Activated CD4-positive, alpha-beta T cell treated with anti-CD3 and anti-CD28 coated beads, Interleukin-2, amount 10 ng/mL, durations not matched to agents 7 days and 5 days (primary cell): Measurements from ENCODE around the gene PAWR. TPM values are rescaled to one million over a fixed set of nuclear protein-coding genes. Genes with fewer than 3 reads are reported as not detected.

Source experiments
- CTCF ChIA-PET: fragments of 350-600 bp; sonication (Branson Sonifier 250); formaldehyde crosslinking; loops from one replicate; lab custom pipeline; 2021; ENCODE audit warnings: antibody characterized with exemption; lab: Charles Lee
- POLR2A ChIA-PET: fragments of 350-600 bp; sonication (Branson Sonifier 250); formaldehyde crosslinking; loops from one replicate; lab custom pipeline; 2021; ENCODE audit warnings: antibody characterized with exemption; lab: Charles Lee
- DNase-seq: peaks from one replicate; pipeline ENCODE4 v3.0.0-alpha.2; 2020
- H3K27ac Mint-ChIP-seq: one replicate; pipeline ENCODE4 v1.8.0; 2021; ENCODE audit warnings: mild to moderate bottlenecking, moderate library complexity, mixed read lengths
- H3K27me3 Mint-ChIP-seq: one replicate; pipeline ENCODE4 v1.8.0; 2021; ENCODE audit warnings: mixed read lengths
- H3K36me3 Mint-ChIP-seq: one replicate; pipeline ENCODE4 v1.8.0; 2021; ENCODE audit warnings: low read depth, mixed read lengths
- H3K4me1 Mint-ChIP-seq: one replicate; pipeline ENCODE4 v1.8.0; 2021; ENCODE audit warnings: mixed read lengths
- H3K4me3 Mint-ChIP-seq: one replicate; pipeline ENCODE4 v1.8.0; 2021; ENCODE audit warnings: mild to moderate bottlenecking, moderate library complexity, mixed read lengths
- H3K9me3 Mint-ChIP-seq: one replicate; pipeline ENCODE4 v1.8.0; 2021; ENCODE audit warnings: mixed read lengths
- total RNA-seq, 2 experiments: library from RNA; stranded (reverse); gene quantifications; one replicate each; pipeline ENCODE4 v1.2.3, GENCODE V29; 2021

Gene PAWR
- total RNA-seq, 2 experiments from 2014 or later: 7.6 to 8.0 TPM

DNA sequence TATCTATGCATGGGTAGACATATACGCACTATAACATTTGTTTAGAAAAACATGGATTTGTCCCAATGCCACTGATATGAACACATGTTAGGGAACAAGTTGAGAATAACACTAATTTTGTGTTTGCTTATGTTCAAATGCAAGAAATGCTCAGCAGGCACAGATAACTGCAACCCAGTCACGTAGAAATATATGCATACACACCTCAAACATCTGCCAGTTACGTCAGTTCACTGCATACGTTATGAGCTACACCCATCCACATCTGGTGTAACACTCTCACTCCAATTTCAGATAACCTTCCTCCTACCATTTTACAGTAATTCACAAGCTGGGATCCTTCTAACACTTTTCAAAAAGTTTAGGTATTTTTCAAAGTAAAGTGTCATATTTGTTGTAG is 10.7 kb downstream of the PAWR start:
- POLR2A ChIA-PET: no interaction called here
- CTCF ChIA-PET: no interaction called here
- Mint-ChIP-seq H3K4me1 (no peaks in the 10 kb centered on the region), H3K27me3 (peaks cover 9% of the 10 kb centered on the region), H3K27ac (no peak overlapping the region), H3K9me3 (no peaks in the 10 kb centered on the region), H3K4me3 (no peak overlapping the region), H3K36me3 (no peaks in the 10 kb centered on the region)
- no peak for DNase-seq

DNA sequence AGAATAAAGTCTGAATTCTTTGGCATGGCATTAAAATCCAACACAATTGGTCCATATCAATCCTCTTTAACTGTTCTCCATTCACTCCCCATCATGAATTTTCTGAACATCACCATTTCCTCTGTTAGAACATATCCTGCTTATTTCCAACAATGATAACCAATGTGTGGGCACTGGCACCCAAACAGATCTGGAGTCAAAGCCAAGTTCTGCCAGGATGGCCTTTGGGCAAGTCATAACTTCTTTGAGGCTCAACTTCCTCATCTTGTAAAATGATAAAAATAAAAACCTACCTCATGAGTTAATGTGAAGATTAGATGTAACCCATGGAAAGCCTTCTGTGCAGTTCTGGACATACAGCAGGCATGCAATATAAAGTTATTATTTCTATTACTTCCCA is 12.5 kb downstream of the PAWR start:
- DNase-seq: no peak
- Mint-ChIP-seq H3K4me1 (no peaks in the 10 kb centered on the region), H3K4me3 (no peak overlapping the region), H3K9me3 (no peaks in the 10 kb centered on the region), H3K27ac (no peak overlapping the region), H3K27me3 (peaks cover 9% of the 10 kb centered on the region), H3K36me3 (no peaks in the 10 kb centered on the region)
- CTCF ChIA-PET: no interaction called here
- POLR2A ChIA-PET: no interaction called here

GRCh38 chr12:79677672-79678071 is 13.1 kb downstream of the PAWR start:
- no peaks in the 10 kb centered on the region for H3K4me1 Mint-ChIP-seq
- ChIA-PET CTCF (no interaction called here), POLR2A (no interaction called here)
- peaks cover 9% of the 10 kb centered on the region for H3K27me3 Mint-ChIP-seq
- H3K36me3 Mint-ChIP-seq: no peaks in the 10 kb centered on the region
- H3K27ac Mint-ChIP-seq: no peak overlapping the region
- no peak overlapping the region for H3K4me3 Mint-ChIP-seq
- no peaks in the 10 kb centered on the region for H3K9me3 Mint-ChIP-seq
- DNase-seq: no peak

DNA sequence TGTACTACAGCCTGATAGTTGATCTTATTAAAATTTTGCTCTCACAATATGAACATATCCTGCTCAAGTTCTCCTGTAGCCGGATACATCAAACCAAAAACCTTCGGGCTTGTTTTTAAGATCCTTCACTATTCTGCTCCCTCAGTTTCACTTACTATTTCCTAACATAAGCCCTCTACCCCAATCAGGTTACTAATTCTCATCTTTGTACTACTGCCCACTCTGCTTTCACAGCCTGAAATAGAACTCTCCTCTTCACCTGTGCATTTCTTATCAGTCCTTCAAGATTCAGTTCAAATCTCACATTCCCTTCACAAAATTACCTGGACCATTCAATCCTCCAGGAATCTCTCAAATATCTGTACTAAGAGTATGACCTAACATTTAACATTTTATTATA is 14.2 kb downstream of the PAWR start:
- DNase-seq: no peak
- ChIA-PET POLR2A (no interaction called here), CTCF (no interaction called here)
- no peak overlapping the region for H3K4me3 Mint-ChIP-seq
- H3K27ac Mint-ChIP-seq: no peak overlapping the region
- H3K4me1 Mint-ChIP-seq: no peaks in the 10 kb centered on the region
- H3K9me3 Mint-ChIP-seq: no peaks in the 10 kb centered on the region
- no peaks in the 10 kb centered on the region for H3K36me3 Mint-ChIP-seq
- peaks cover 12% of the 10 kb centered on the region for H3K27me3 Mint-ChIP-seq

DNA sequence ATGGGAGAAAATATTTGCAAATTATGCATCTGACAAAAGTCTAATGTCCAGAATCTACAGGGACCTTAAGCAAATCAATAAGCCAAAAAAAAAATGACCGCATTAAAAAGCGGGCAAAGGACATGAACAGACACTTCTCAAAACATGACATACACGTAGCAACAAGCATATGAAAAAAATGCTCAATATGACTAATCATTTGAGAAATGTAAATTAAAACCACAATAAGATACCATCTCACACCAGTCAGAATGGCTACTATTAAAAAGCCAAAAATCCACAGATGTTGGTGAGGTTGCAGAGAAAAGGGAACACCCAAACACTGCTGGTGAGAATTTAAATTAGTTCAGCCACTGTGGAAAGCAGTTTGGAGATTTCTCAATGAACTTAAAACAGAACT is 16.1 kb downstream of the PAWR start:
- ChIA-PET CTCF (no interaction called here), POLR2A (no interaction called here)
- H3K9me3 Mint-ChIP-seq: no peaks in the 10 kb centered on the region
- no peaks in the 10 kb centered on the region for H3K4me1 Mint-ChIP-seq
- H3K27ac Mint-ChIP-seq: no peak overlapping the region
- peaks cover 8% of the 10 kb centered on the region for H3K27me3 Mint-ChIP-seq
- no peak for DNase-seq
- H3K36me3 Mint-ChIP-seq: no peaks in the 10 kb centered on the region
- no peak overlapping the region for H3K4me3 Mint-ChIP-seq

DNA sequence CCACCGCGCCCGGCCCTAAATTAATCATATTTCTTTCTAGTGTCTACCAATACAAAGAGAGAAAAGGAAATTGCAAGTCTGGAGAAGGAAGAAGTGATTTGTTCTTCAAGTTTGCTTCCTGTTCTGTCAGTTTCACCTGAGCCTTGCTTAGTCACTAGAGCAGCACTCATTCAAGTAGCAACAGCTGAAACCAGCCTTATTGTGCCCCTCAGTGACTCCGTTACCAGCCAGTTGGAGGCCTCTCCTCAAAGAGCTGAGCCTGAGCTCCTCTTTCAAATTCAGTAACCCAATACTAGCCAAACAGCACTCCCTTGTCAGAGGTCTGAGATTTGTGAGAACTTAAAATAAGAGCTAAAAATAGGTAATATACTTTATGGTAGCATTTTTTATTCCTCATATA is 17.4 kb downstream of the PAWR start:
- no peak overlapping the region for H3K4me3 Mint-ChIP-seq
- peaks cover 5% of the 10 kb centered on the region for H3K27me3 Mint-ChIP-seq
- DNase-seq: no peak
- H3K9me3 Mint-ChIP-seq: no peaks in the 10 kb centered on the region
- no peak overlapping the region for H3K27ac Mint-ChIP-seq
- H3K36me3 Mint-ChIP-seq: no peaks in the 10 kb centered on the region
- CTCF ChIA-PET: interaction anchor here (1.7 kb wide), 1 partner anchor 13 kb away, joined by 3 read pairs; no protein-coding TSS in a partner anchor
- no peaks in the 10 kb centered on the region for H3K4me1 Mint-ChIP-seq
- POLR2A ChIA-PET: interaction anchor here (0.6 kb wide), 1 partner anchor 360 kb away, joined by 4 read pairs; no protein-coding TSS in a partner anchor

- no peaks in the 10 kb centered on the region for H3K9me3 Mint-ChIP-seq
- H3K27me3 Mint-ChIP-seq: peaks cover 5% of the 10 kb centered on the region
- H3K27ac Mint-ChIP-seq: no peak overlapping the region
- CTCF ChIA-PET: no interaction called here
- H3K4me1 Mint-ChIP-seq: no peaks in the 10 kb centered on the region
- POLR2A ChIA-PET: no interaction called here
- no peak for DNase-seq
- no peaks in the 10 kb centered on the region for H3K36me3 Mint-ChIP-seq
- no peak overlapping the region for H3K4me3 Mint-ChIP-seq
Observed at GRCh38 chr12:79668113-79668512, 22.7 kb downstream of the PAWR start.

- Mint-ChIP-seq H3K27me3 (peaks cover 3% of the 10 kb centered on the region), H3K4me3 (no peak overlapping the region), H3K4me1 (no peaks in the 10 kb centered on the region), H3K27ac (no peak overlapping the region), H3K36me3 (no peaks in the 10 kb centered on the region), H3K9me3 (no peaks in the 10 kb centered on the region)
- ChIA-PET CTCF (no interaction called here), POLR2A (no interaction called here)
- no peak for DNase-seq
Observed at GRCh38 chr12:79665212-79665887, 25.4 kb downstream of the PAWR start.

DNA sequence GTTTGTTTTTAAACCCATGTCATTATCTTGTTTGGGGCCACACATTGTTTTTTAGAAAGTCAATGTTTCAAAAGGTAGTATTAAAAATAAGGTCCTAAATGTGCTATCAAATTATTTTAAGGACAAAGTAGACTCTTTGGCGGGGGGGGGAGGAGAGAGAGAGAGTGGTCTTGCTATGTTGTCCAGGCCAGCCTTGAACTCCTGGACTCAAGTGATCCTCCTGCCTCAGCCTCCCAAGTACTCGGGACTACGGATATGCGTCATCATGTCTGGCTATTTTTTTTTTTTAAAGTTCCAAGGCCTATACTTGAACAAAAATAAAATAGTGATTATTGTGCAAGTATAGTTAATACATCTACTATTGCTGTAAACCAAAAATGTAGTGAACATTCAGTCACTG is 26.2 kb downstream of the PAWR start:
- POLR2A ChIA-PET: no interaction called here
- no peaks in the 10 kb centered on the region for H3K36me3 Mint-ChIP-seq
- no peak for DNase-seq
- H3K27ac Mint-ChIP-seq: no peak overlapping the region
- no peaks in the 10 kb centered on the region for H3K4me1 Mint-ChIP-seq
- no peak overlapping the region for H3K4me3 Mint-ChIP-seq
- CTCF ChIA-PET: no interaction called here
- H3K9me3 Mint-ChIP-seq: no peaks in the 10 kb centered on the region
- H3K27me3 Mint-ChIP-seq: no peaks in the 10 kb centered on the region

- Mint-ChIP-seq H3K4me1 (no peaks in the 10 kb centered on the region), H3K4me3 (no peak overlapping the region), H3K9me3 (no peaks in the 10 kb centered on the region), H3K27ac (no peak overlapping the region), H3K27me3 (no peaks in the 10 kb centered on the region), H3K36me3 (no peaks in the 10 kb centered on the region)
- ChIA-PET CTCF (interaction anchor here (0.6 to 0.7 kb wide), 3 partner anchors 41 to 132 kb away, joined by 3 read pairs; no protein-coding TSS in a partner anchor), POLR2A (interaction anchor here (0.6 kb wide), 1 partner anchor 91 kb away, joined by 4 read pairs; no protein-coding TSS in a partner anchor)
- DNase-seq: no peak
Observed at GRCh38 chr12:79662046-79662811, 28.5 kb downstream of the PAWR start.

DNA sequence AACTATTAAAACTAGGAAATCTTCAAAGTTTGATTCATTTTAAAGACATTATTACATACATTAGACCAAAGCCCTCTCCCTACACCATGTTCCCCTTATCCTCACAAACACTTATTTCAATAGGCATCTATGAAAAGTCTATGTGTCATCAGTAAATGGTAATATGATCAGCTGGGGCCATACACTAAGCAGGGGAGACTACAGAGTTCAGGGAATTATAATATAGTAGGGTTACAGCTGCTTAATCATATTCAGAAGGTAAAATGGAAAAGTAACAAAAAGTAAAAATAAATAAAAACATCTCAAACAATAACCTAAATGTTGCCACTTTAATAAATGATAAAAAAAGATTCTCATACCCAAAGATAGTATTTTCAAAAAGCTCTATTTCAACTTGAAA is 29.1 kb downstream of the PAWR start:
- POLR2A ChIA-PET: no interaction called here
- CTCF ChIA-PET: interaction anchor here (0.7 kb wide), 1 partner anchor 128 kb away, joined by 3 read pairs; no protein-coding TSS in a partner anchor
- Mint-ChIP-seq H3K4me3 (no peak overlapping the region), H3K27ac (no peak overlapping the region), H3K9me3 (no peaks in the 10 kb centered on the region), H3K27me3 (no peaks in the 10 kb centered on the region), H3K36me3 (no peaks in the 10 kb centered on the region), H3K4me1 (no peaks in the 10 kb centered on the region)
- no peak for DNase-seq

- H3K4me3 Mint-ChIP-seq: no peak overlapping the region
- no peaks in the 10 kb centered on the region for H3K36me3 Mint-ChIP-seq
- no peaks in the 10 kb centered on the region for H3K9me3 Mint-ChIP-seq
- H3K4me1 Mint-ChIP-seq: no peaks in the 10 kb centered on the region
- no peak overlapping the region for H3K27ac Mint-ChIP-seq
- ChIA-PET CTCF (interaction anchor here (1.4 kb wide), 1 partner anchor 14 kb away, joined by 3 read pairs; no protein-coding TSS in a partner anchor), POLR2A (no interaction called here)
- H3K27me3 Mint-ChIP-seq: no peaks in the 10 kb centered on the region
- DNase-seq: no peak
Observed at GRCh38 chr12:79659961-79660431, 30.8 kb downstream of the PAWR start.

DNA sequence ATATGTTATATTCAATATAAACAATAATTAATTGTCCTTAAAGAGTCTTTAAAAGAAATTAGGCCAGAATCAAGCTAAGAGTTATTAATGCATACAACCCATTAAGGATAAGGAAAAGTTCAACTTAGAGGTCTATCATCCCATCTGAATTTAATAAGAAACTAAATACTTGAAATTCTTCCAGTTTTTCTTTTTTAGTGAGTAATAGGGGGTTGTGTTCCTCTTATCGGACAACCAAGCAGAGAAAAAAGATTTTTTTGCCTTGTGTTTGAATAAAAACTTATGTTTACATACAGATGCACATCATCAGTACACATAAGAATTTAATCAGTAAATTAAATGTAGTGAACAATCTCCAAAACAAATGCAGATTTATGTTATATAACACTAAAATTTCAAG is 32.5 kb downstream of the PAWR start:
- POLR2A ChIA-PET: no interaction called here
- no peak for DNase-seq
- no peaks in the 10 kb centered on the region for H3K9me3 Mint-ChIP-seq
- no peak overlapping the region for H3K27ac Mint-ChIP-seq
- H3K27me3 Mint-ChIP-seq: no peaks in the 10 kb centered on the region
- CTCF ChIA-PET: no interaction called here
- H3K36me3 Mint-ChIP-seq: no peaks in the 10 kb centered on the region
- no peak overlapping the region for H3K4me3 Mint-ChIP-seq
- H3K4me1 Mint-ChIP-seq: no peaks in the 10 kb centered on the region
